Lower leg skin (tissue), 3 donors: ENCODE measurements around the gene CYP3A7.
"Not testable (repeated sequence)": the region's sequence is repeated elsewhere in the genome, so short reads cannot be mapped to it uniquely, and the experiment has no call there.

Source experiments
- POLR2A ChIP-seq, 2 donors: fragments of 450-650 bp; IDR thresholded peaks; one replicate each; pipeline ENCODE4 v1.6.1; 2016 to 2017; ENCODE audit warnings: antibody characterized with exemption in 2 of 2, mild to moderate bottlenecking in 1 of 2, moderate library complexity in 1 of 2
- TF ChIP-seq, protein P1 (sequence below), 3 donors: fragments of 450-650 bp; IDR thresholded peaks; one replicate each; pipeline ENCODE4 v1.5.1; 2016; ENCODE audit warnings: antibody characterized with exemption in 3 of 3, mild to moderate bottlenecking in 3 of 3, moderate library complexity in 2 of 3

GRCh38 chr7:99746915-99747314 lies 11.9 kb upstream of the CYP3A7 start:
- TF ChIP-seq, protein P1, sequence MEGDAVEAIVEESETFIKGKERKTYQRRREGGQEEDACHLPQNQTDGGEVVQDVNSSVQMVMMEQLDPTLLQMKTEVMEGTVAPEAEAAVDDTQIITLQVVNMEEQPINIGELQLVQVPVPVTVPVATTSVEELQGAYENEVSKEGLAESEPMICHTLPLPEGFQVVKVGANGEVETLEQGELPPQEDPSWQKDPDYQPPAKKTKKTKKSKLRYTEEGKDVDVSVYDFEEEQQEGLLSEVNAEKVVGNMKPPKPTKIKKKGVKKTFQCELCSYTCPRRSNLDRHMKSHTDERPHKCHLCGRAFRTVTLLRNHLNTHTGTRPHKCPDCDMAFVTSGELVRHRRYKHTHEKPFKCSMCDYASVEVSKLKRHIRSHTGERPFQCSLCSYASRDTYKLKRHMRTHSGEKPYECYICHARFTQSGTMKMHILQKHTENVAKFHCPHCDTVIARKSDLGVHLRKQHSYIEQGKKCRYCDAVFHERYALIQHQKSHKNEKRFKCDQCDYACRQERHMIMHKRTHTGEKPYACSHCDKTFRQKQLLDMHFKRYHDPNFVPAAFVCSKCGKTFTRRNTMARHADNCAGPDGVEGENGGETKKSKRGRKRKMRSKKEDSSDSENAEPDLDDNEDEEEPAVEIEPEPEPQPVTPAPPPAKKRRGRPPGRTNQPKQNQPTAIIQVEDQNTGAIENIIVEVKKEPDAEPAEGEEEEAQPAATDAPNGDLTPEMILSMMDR (IDR thresholded peaks at IDR 0.05) = not testable (repeated sequence)
- not testable (repeated sequence) for TF ChIP-seq POLR2A (IDR thresholded peaks at IDR 0.05)
